HCT116 (cell line): ENCODE results near the gene MST1R.

Source experiments
- EZH2phosphoT487 ChIP-seq: fragments of 200-600 bp; IDR thresholded peaks from 2 replicates; pipeline ENCODE4 v1.6.1; 2018; ENCODE audit warnings: antibody characterized with exemption, borderline replicate concordance
- POLR2A ChIP-seq: IDR thresholded peaks from 2 replicates; pipeline ENCODE4 v1.7.0; 2011; ENCODE audit warnings: borderline replicate concordance; ENCODE audit not compliant: insufficient read depth, insufficient read length; ENCODE audit errors: extremely low read depth
- RAD21 ChIP-seq: IDR thresholded peaks from 2 replicates; pipeline ENCODE4 v1.6.1; 2012; ENCODE audit warnings: low read depth, mild to moderate bottlenecking
- SP1 ChIP-seq: IDR thresholded peaks from 2 replicates; pipeline ENCODE4 v1.6.1; 2012; ENCODE audit warnings: low read depth
- TCF7L2 ChIP-seq: IDR thresholded peaks from 2 replicates; pipeline ENCODE4 v1.7.0; 2011; ENCODE audit warnings: borderline replicate concordance, inconsistent platforms; ENCODE audit not compliant: insufficient read depth, insufficient read length; ENCODE audit errors: extremely low read depth
- ZFX ChIP-seq: fragments of 450-650 bp; IDR thresholded peaks from 2 replicates; pipeline ENCODE4 v1.6.1; 2017
- ZNF274 ChIP-seq: fragments of 200-500 bp; sonication (Bioruptor generic); IDR thresholded peaks from 2 replicates; pipeline ENCODE4 v1.6.1; 2014; ENCODE audit warnings: mild to moderate bottlenecking, low read depth, low read length, inconsistent platforms
- TF ChIP-seq, protein P1 (sequence below), 3 experiments: fragments of 200-600 bp in 1 of 3; sonication (generic) in 1 of 3; IDR thresholded peaks in 2 of 3; conservative IDR thresholded peaks in 1 of 3; 2 replicates each; pipeline ENCODE4 v1.5.1; 2012 to 2017; ENCODE audit warnings: low read depth in 2 of 3, low read length in 2 of 3, antibody characterized with exemption in 1 of 3, borderline replicate concordance in 1 of 3, control low read depth in 1 of 3, mild to moderate bottlenecking in 1 of 3, mixed read lengths in 1 of 3, mixed run types in 1 of 3, moderate library complexity in 1 of 3; ENCODE audit not compliant: insufficient read depth in 1 of 3
- TF ChIP-seq, protein P2 (sequence below): IDR thresholded peaks from 2 replicates; pipeline ENCODE4 v1.6.1; 2011; ENCODE audit warnings: mild to moderate bottlenecking, low read length, moderate library complexity; ENCODE audit not compliant: insufficient replicate concordance; ENCODE audit errors: extremely low read depth
- TF ChIP-seq, protein P3 (sequence below): IDR thresholded peaks from 2 replicates; pipeline ENCODE4 v1.6.1; 2012; ENCODE audit warnings: low read depth

DNA sequence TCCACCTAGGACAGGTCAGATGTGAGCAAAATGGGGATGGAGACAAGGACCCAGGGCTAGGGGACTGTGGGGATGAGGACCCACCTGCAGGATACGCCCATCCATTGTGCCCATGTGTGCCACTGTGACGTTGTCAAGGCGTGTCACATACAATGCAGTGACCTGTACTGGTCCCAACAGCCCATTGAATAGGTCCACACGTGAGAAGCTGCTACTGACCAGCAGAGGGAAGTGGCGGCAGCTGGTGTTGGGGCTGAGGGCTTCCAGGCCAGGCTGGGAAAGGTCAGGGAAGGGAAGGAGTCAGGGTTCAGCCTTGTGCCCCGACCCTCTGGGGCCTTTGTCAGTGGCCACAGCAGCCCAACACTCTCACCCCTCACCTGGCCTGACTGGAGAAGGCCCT is 4.7 kb downstream of the MST1R start:
- TF ChIP-seq ZNF274 = no peak
- TF ChIP-seq, protein P1, sequence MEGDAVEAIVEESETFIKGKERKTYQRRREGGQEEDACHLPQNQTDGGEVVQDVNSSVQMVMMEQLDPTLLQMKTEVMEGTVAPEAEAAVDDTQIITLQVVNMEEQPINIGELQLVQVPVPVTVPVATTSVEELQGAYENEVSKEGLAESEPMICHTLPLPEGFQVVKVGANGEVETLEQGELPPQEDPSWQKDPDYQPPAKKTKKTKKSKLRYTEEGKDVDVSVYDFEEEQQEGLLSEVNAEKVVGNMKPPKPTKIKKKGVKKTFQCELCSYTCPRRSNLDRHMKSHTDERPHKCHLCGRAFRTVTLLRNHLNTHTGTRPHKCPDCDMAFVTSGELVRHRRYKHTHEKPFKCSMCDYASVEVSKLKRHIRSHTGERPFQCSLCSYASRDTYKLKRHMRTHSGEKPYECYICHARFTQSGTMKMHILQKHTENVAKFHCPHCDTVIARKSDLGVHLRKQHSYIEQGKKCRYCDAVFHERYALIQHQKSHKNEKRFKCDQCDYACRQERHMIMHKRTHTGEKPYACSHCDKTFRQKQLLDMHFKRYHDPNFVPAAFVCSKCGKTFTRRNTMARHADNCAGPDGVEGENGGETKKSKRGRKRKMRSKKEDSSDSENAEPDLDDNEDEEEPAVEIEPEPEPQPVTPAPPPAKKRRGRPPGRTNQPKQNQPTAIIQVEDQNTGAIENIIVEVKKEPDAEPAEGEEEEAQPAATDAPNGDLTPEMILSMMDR (IDR thresholded peaks at IDR 0.05 in 2 of 3, conservative IDR thresholded peaks at IDR 0.05 in 1 of 3; ENCODE audit: borderline replicate concordance in 1 of 3, insufficient read depth in 1 of 3, low read depth in 2 of 3, low read length in 2 of 3) = 0 out of 6 replicates have a peak, but pooled peaks of 1 of the 3 experiments have one; percentile 11
- no peak for TF ChIP-seq ZFX
- TF ChIP-seq POLR2A = no peak
- TF ChIP-seq RAD21 = no peak
- TF ChIP-seq, protein P2, sequence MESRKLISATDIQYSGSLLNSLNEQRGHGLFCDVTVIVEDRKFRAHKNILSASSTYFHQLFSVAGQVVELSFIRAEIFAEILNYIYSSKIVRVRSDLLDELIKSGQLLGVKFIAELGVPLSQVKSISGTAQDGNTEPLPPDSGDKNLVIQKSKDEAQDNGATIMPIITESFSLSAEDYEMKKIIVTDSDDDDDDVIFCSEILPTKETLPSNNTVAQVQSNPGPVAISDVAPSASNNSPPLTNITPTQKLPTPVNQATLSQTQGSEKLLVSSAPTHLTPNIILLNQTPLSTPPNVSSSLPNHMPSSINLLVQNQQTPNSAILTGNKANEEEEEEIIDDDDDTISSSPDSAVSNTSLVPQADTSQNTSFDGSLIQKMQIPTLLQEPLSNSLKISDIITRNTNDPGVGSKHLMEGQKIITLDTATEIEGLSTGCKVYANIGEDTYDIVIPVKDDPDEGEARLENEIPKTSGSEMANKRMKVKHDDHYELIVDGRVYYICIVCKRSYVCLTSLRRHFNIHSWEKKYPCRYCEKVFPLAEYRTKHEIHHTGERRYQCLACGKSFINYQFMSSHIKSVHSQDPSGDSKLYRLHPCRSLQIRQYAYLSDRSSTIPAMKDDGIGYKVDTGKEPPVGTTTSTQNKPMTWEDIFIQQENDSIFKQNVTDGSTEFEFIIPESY = no peak
- TF ChIP-seq TCF7L2 = no peak
- TF ChIP-seq, protein P3, sequence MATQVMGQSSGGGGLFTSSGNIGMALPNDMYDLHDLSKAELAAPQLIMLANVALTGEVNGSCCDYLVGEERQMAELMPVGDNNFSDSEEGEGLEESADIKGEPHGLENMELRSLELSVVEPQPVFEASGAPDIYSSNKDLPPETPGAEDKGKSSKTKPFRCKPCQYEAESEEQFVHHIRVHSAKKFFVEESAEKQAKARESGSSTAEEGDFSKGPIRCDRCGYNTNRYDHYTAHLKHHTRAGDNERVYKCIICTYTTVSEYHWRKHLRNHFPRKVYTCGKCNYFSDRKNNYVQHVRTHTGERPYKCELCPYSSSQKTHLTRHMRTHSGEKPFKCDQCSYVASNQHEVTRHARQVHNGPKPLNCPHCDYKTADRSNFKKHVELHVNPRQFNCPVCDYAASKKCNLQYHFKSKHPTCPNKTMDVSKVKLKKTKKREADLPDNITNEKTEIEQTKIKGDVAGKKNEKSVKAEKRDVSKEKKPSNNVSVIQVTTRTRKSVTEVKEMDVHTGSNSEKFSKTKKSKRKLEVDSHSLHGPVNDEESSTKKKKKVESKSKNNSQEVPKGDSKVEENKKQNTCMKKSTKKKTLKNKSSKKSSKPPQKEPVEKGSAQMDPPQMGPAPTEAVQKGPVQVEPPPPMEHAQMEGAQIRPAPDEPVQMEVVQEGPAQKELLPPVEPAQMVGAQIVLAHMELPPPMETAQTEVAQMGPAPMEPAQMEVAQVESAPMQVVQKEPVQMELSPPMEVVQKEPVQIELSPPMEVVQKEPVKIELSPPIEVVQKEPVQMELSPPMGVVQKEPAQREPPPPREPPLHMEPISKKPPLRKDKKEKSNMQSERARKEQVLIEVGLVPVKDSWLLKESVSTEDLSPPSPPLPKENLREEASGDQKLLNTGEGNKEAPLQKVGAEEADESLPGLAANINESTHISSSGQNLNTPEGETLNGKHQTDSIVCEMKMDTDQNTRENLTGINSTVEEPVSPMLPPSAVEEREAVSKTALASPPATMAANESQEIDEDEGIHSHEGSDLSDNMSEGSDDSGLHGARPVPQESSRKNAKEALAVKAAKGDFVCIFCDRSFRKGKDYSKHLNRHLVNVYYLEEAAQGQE = no peak
- TF ChIP-seq SP1 = no peak
- no peak for TF ChIP-seq EZH2phosphoT487
